Gastrocnemius medialis (tissue), 4 donors: ENCODE results near the gene RITA1.

Experiments
- POLR2A ChIP-seq, 2 donors: fragments of 450-650 bp; IDR thresholded peaks; one replicate each; pipeline ENCODE4 v1.6.1; 2017; ENCODE audit warnings: antibody characterized with exemption in 2 of 2, mild to moderate bottlenecking in 2 of 2, moderate library complexity in 2 of 2
- TF ChIP-seq, protein P1 (sequence below), 5 experiments: fragments of 450-650 bp in 3 of 5; fragments of 200-600 bp in 2 of 5; sonication (generic) in 2 of 5; IDR thresholded peaks in 4 of 5; conservative IDR thresholded peaks in 1 of 5; 1 replicate in 4 of 5; 2 replicates in 1 of 5; pipeline ENCODE4 v1.5.1; 2016 to 2019; ENCODE audit warnings: antibody characterized with exemption in 5 of 5, mild to moderate bottlenecking in 3 of 5, moderate library complexity in 3 of 5

DNA sequence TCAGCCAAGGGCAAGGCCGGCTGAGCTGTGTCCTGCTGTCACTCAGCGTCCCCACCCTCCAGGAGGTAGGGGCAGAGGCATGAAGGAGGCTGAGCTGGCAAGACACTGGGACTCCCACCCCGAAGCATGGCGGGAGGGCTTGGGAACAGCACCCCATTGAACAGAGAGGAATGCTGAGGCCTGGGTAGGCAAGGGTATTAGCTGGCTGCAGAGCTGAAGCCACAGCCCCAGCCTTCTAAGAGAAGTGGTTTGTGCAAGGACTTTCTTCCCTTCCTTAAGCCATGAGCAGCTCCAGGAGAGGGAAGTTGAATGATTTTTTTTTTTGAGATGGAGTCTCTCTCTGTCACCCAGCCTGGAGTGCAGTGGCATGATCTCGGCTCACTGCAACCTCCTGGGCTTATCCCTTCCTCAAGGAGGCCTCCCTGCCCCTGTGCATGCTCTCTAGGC is 42.6 kb upstream of the RITA1 start:
- TF ChIP-seq, protein P1, sequence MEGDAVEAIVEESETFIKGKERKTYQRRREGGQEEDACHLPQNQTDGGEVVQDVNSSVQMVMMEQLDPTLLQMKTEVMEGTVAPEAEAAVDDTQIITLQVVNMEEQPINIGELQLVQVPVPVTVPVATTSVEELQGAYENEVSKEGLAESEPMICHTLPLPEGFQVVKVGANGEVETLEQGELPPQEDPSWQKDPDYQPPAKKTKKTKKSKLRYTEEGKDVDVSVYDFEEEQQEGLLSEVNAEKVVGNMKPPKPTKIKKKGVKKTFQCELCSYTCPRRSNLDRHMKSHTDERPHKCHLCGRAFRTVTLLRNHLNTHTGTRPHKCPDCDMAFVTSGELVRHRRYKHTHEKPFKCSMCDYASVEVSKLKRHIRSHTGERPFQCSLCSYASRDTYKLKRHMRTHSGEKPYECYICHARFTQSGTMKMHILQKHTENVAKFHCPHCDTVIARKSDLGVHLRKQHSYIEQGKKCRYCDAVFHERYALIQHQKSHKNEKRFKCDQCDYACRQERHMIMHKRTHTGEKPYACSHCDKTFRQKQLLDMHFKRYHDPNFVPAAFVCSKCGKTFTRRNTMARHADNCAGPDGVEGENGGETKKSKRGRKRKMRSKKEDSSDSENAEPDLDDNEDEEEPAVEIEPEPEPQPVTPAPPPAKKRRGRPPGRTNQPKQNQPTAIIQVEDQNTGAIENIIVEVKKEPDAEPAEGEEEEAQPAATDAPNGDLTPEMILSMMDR (IDR thresholded peaks at IDR 0.05 in 4 of 5, conservative IDR thresholded peaks at IDR 0.05 in 1 of 5), result no peak
- no peak for TF ChIP-seq POLR2A (IDR thresholded peaks at IDR 0.05)
